ENCODE results near the gene QPCTL.
A peak's percentile ranks its signal among the peaks of the same experiment; 100 is the strongest.

Gene QPCTL

DNA sequence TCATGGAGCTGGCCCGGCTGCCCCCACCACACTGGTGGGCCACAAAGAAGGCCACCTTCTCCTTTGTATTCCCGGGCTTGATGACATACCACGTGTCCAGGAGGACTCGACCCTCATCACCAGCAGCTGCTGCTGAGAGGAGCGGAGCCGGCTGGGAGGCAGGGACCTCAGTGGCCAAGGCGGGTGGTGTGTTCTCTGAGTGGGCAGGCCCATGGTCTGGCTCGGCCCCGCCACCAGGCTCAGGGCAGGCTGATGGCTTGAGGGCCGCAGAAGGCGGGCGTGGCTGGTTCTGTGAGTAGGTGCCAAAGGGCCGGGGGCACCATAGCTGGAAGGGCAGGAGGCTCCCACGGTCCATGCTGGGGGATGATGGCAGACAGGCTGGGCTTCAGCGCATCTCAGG, 20.7 kb downstream of the QPCTL start:
- DNase-seq (ENCODE audit: low read depth in 1 of 2, low spot score in 1 of 2), result no peak
- TF ChIP-seq, protein P1, sequence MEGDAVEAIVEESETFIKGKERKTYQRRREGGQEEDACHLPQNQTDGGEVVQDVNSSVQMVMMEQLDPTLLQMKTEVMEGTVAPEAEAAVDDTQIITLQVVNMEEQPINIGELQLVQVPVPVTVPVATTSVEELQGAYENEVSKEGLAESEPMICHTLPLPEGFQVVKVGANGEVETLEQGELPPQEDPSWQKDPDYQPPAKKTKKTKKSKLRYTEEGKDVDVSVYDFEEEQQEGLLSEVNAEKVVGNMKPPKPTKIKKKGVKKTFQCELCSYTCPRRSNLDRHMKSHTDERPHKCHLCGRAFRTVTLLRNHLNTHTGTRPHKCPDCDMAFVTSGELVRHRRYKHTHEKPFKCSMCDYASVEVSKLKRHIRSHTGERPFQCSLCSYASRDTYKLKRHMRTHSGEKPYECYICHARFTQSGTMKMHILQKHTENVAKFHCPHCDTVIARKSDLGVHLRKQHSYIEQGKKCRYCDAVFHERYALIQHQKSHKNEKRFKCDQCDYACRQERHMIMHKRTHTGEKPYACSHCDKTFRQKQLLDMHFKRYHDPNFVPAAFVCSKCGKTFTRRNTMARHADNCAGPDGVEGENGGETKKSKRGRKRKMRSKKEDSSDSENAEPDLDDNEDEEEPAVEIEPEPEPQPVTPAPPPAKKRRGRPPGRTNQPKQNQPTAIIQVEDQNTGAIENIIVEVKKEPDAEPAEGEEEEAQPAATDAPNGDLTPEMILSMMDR (IDR thresholded peaks at IDR 0.05; ENCODE audit: insufficient read depth, low read length), result no peak
- TF ChIP-seq REST (IDR thresholded peaks at IDR 0.05; ENCODE audit: insufficient replicate concordance, low read depth) (no peak), GABPA (IDR thresholded peaks at IDR 0.05; ENCODE audit: low read depth) (no peak), POLR2AphosphoS5 (IDR thresholded peaks at IDR 0.05; ENCODE audit: low read depth) (no peak), SPI1 (IDR thresholded peaks at IDR 0.05; ENCODE audit: borderline replicate concordance, low read depth) (no peak)
- no peaks in the 10 kb centered on the region for H3K27me3 ChIP-seq (ENCODE audit: insufficient read depth, poor library complexity, severe bottlenecking)
- H3K27ac ChIP-seq (replicated peaks), result no peak overlapping the region
- no peak overlapping the region for H3K4me3 ChIP-seq (replicated peaks; ENCODE audit: insufficient read depth, low read length)

GRCh38 chr19:45715139-45715538, 22.7 kb downstream of the QPCTL start:
- no peak for TF ChIP-seq POLR2AphosphoS5 (IDR thresholded peaks at IDR 0.05; ENCODE audit: low read depth)
- TF ChIP-seq REST (IDR thresholded peaks at IDR 0.05; ENCODE audit: insufficient replicate concordance, low read depth), result no peak
- no peak for TF ChIP-seq SPI1 (IDR thresholded peaks at IDR 0.05; ENCODE audit: borderline replicate concordance, low read depth)
- TF ChIP-seq, protein P1 (IDR thresholded peaks at IDR 0.05; ENCODE audit: insufficient read depth, low read length), result no peak
- no peak for TF ChIP-seq GABPA (IDR thresholded peaks at IDR 0.05; ENCODE audit: low read depth)
- Histone ChIP-seq H3K4me3 (replicated peaks; ENCODE audit: insufficient read depth, low read length) (no peak overlapping the region), H3K27ac (replicated peaks) (no peak overlapping the region), H3K27me3 (ENCODE audit: insufficient read depth, poor library complexity, severe bottlenecking) (no peaks in the 10 kb centered on the region)
- DNase-seq (ENCODE audit: low read depth in 1 of 2, low spot score in 1 of 2), result no peak

GRCh38 chr19:45716359-45717130, 24.1 kb downstream of the QPCTL start:
- Histone ChIP-seq H3K27me3 (ENCODE audit: insufficient read depth, poor library complexity, severe bottlenecking) (no peaks in the 10 kb centered on the region), H3K4me3 (replicated peaks; ENCODE audit: insufficient read depth, low read length) (peak overlapping the region; percentile 58), H3K27ac (replicated peaks) (peak overlapping the region; percentile 86)
- peak in 1 of 2 experiments; percentile 13 for DNase-seq (ENCODE audit: low read depth in 1 of 2, low spot score in 1 of 2)
- TF ChIP-seq GABPA (IDR thresholded peaks at IDR 0.05; ENCODE audit: low read depth), result no peak
- no peak for TF ChIP-seq SPI1 (IDR thresholded peaks at IDR 0.05; ENCODE audit: borderline replicate concordance, low read depth)
- TF ChIP-seq REST (IDR thresholded peaks at IDR 0.05; ENCODE audit: insufficient replicate concordance, low read depth), result no peak
- TF ChIP-seq, protein P1 (IDR thresholded peaks at IDR 0.05; ENCODE audit: insufficient read depth, low read length), result no peak
- no peak for TF ChIP-seq POLR2AphosphoS5 (IDR thresholded peaks at IDR 0.05; ENCODE audit: low read depth)
